T-cell (primary cell): Measurements from ENCODE around the gene CTNNBL1. TPM values are rescaled to one million over a fixed set of nuclear protein-coding genes. Genes with fewer than 3 reads are reported as not detected.
"Not testable (repeated sequence)": the region's sequence is repeated elsewhere in the genome, so short reads cannot be mapped to it uniquely, and the experiment has no call there.

Experiments used
- ATAC-seq, 4 experiments: fragments of 200-7000 bp in 3 of 4; fragments of 150-1000 bp in 1 of 4; cut with Tn5 transposase; replicated peaks in 1 of 4; 1 replicate in 3 of 4; 2 replicates in 1 of 4; pipeline ENCODE4 v1.10.0; 2021; ENCODE audit warnings: moderate library complexity in 3 of 4, mild to moderate bottlenecking in 2 of 4, moderate number of reproducible peaks in 1 of 4
- CTCF ChIA-PET, 2 donors: fragments of 300-600 bp; sonication (Branson Sonifier 250); formaldehyde crosslinking; loops; one replicate each; lab custom pipeline; 2022; ENCODE audit warnings: antibody characterized with exemption in 2 of 2; lab: Charles Lee
- POLR2A ChIA-PET, 2 donors: fragments of 300-600 bp; sonication (Branson Sonifier 250); formaldehyde crosslinking; loops; one replicate each; lab custom pipeline; 2022; ENCODE audit warnings: antibody characterized with exemption in 2 of 2; lab: Charles Lee
- DNase-seq, 35 experiments: peaks; one replicate each; pipeline versions ENCODE4 v3.0.0 to v3.0.0-alpha.2; 2013 to 2023
- H3K27ac ChIP-seq: one replicate; pipeline ENCODE4 v1.5.1; 2013; ENCODE audit warnings: low read length
- H3K27me3 ChIP-seq, 2 experiments: replicated peaks in 1 of 2; 1 replicate in 1 of 2; 2 replicates in 1 of 2; pipeline versions ENCODE4 v1.6.1 to v1.7.0; 2013; ENCODE audit warnings: low read length in 1 of 2, mixed read lengths in 1 of 2; ENCODE audit not compliant: control insufficient read depth in 2 of 2, insufficient read depth in 2 of 2; ENCODE audit errors: extremely low read depth in 1 of 2
- H3K36me3 ChIP-seq, 2 donors: 1 replicate in 1 of 2; 2 replicates in 1 of 2; pipeline versions ENCODE4 v1.6.1 to v1.7.0; 2013; ENCODE audit warnings: low read length in 1 of 2; ENCODE audit not compliant: control insufficient read depth in 2 of 2, insufficient read depth in 1 of 2; ENCODE audit errors: extremely low read depth in 1 of 2
- H3K4me1 ChIP-seq, 2 experiments: 1 replicate in 1 of 2; 2 replicates in 1 of 2; pipeline versions ENCODE4 v1.6.1 to v1.7.0; 2013; ENCODE audit warnings: low read length in 2 of 2, mixed read lengths in 1 of 2; ENCODE audit not compliant: insufficient read depth in 2 of 2, control insufficient read depth in 1 of 2; ENCODE audit errors: extremely low read depth in 1 of 2
- H3K4me3 ChIP-seq, 2 donors: 1 replicate in 1 of 2; 2 replicates in 1 of 2; pipeline versions ENCODE4 v1.5.1 to v1.7.0; 2013; ENCODE audit warnings: mild to moderate bottlenecking in 2 of 2, low read length in 1 of 2, moderate library complexity in 1 of 2; ENCODE audit not compliant: control insufficient read depth in 1 of 2; ENCODE audit errors: extremely low read depth in 1 of 2
- H3K9me3 ChIP-seq: 2 replicates; pipeline ENCODE4 v1.7.0; 2013
- H3K27ac Mint-ChIP-seq, 2 donors: one replicate each; pipeline ENCODE4 v1.8.0; 2020 to 2021; ENCODE audit warnings: mild to moderate bottlenecking in 2 of 2, mixed read lengths in 2 of 2
- H3K27me3 Mint-ChIP-seq, 2 donors: one replicate each; pipeline ENCODE4 v1.8.0; 2021 to 2022; ENCODE audit warnings: mixed read lengths in 2 of 2
- H3K36me3 Mint-ChIP-seq: one replicate; pipeline ENCODE4 v1.8.0; 2021; ENCODE audit warnings: mixed read lengths
- H3K4me1 Mint-ChIP-seq, 3 donors: one replicate each; pipeline ENCODE4 v1.8.0; 2020 to 2022; ENCODE audit warnings: mixed read lengths in 3 of 3, mild to moderate bottlenecking in 1 of 3
- H3K4me3 Mint-ChIP-seq, 3 donors: one replicate each; pipeline ENCODE4 v1.8.0; 2020 to 2022; ENCODE audit warnings: mild to moderate bottlenecking in 3 of 3, mixed read lengths in 3 of 3, moderate library complexity in 3 of 3
- H3K9me3 Mint-ChIP-seq, 3 donors: one replicate each; pipeline ENCODE4 v1.8.0; 2020 to 2022; ENCODE audit warnings: mixed read lengths in 3 of 3
- WGBS: methylation state at CpG from one replicate; pipeline ENCODE4 v1.1.5; 2013; ENCODE audit warnings: missing lambda C conversion rate; ENCODE audit not compliant: insufficient coverage; 5-methylcytosine and 5-hydroxymethylcytosine counted together
- total RNA-seq, 35 experiments: library from RNA in 6 of 35; stranded (reverse) in 6 of 35; fragments of 120-200 nt in 1 of 35; gene quantifications; one replicate each; pipeline versions ENCODE4 v1.2.1 to v1.2.4 and lab custom pipeline; 2013 to 2026

Gene CTNNBL1
- total RNA-seq, 5 donors from 2014 or later (not counting 1 experiment from before 2014, with no cell fraction given): 44.6 to 52.4 (median 49.4) TPM

GRCh38 chr20:37714978-37715672 lies 21.3 kb downstream of the CTNNBL1 start:
- H3K36me3 ChIP-seq: peaks cover 0 to 2% of the 10 kb centered on the region in 2 donors
- DNase-seq (no peak), ATAC-seq (no peak)
- no peaks in the 10 kb centered on the region for H3K27me3 ChIP-seq
- Mint-ChIP-seq H3K4me3 (no peak overlapping the region), H3K4me1 (peaks cover 36 to 46% (median 39%) of the 10 kb centered on the region in 3 donors), H3K9me3 (no peaks in the 10 kb centered on the region), H3K36me3 (peaks cover 33% of the 10 kb centered on the region), H3K27ac (no peak overlapping the region), H3K27me3 (no peaks in the 10 kb centered on the region)
- POLR2A ChIA-PET: no interaction called here
- no peaks in the 10 kb centered on the region for H3K9me3 ChIP-seq
- CTCF ChIA-PET: no interaction called here
- H3K27ac ChIP-seq: no peak overlapping the region
- no peak overlapping the region for H3K4me3 ChIP-seq
- H3K4me1 ChIP-seq: no peaks in the 10 kb centered on the region
- WGBS: 72% methylated on average over 4 of the region's 10 CpGs

GRCh38 chr20:37721751-37722150 lies 27.9 kb downstream of the CTNNBL1 start:
- ChIA-PET POLR2A (no interaction called here), CTCF (no interaction called here)
- Mint-ChIP-seq H3K9me3 (peaks cover 5 to 15% (median 12%) of the 10 kb centered on the region in 3 donors), H3K27me3 (no peaks in the 10 kb centered on the region), H3K36me3 (peaks cover 35% of the 10 kb centered on the region), H3K4me3 (no peak overlapping the region), H3K27ac (no peak overlapping the region), H3K4me1 (peaks cover 4 to 23% (median 18%) of the 10 kb centered on the region in 3 donors)
- H3K4me3 ChIP-seq: no peak overlapping the region
- ATAC-seq (no peak), DNase-seq (no peak)
- H3K27ac ChIP-seq: no peak overlapping the region
- peaks cover 0 to 2% of the 10 kb centered on the region in 2 donors for H3K36me3 ChIP-seq
- no peaks in the 10 kb centered on the region for H3K27me3 ChIP-seq
- WGBS: no CpG with 5 or more reads among the region's 1 CpG
- no peaks in the 10 kb centered on the region for H3K9me3 ChIP-seq
- no peaks in the 10 kb centered on the region for H3K4me1 ChIP-seq

- CTCF ChIA-PET, H3K27me3 Mint-ChIP-seq, H3K27ac Mint-ChIP-seq, H3K9me3 ChIP-seq, POLR2A ChIA-PET, H3K36me3 ChIP-seq, ATAC-seq, H3K27ac ChIP-seq, DNase-seq, H3K4me1 ChIP-seq, H3K4me3 ChIP-seq, H3K4me3 Mint-ChIP-seq, H3K27me3 ChIP-seq: not testable (repeated sequence)
- no CpG with 5 or more reads among the region's 4 CpGs for WGBS
- Mint-ChIP-seq H3K36me3 (peaks cover 33% of the 10 kb centered on the region), H3K4me1 (peaks cover 8 to 24% (median 21%) of the 10 kb centered on the region in 3 donors), H3K9me3 (peaks cover 5 to 15% (median 12%) of the 10 kb centered on the region in 3 donors)
Observed at GRCh38 chr20:37722312-37722711, 28.5 kb downstream of the CTNNBL1 start.

- H3K4me3 Mint-ChIP-seq: no peak overlapping the region
- H3K27ac Mint-ChIP-seq: no peak overlapping the region
- CTCF ChIA-PET: no interaction called here
- H3K27me3 ChIP-seq: no peaks in the 10 kb centered on the region
- H3K4me1 ChIP-seq: no peaks in the 10 kb centered on the region
- peaks cover 31% of the 10 kb centered on the region for H3K36me3 Mint-ChIP-seq
- ATAC-seq: no peak
- H3K9me3 ChIP-seq: no peaks in the 10 kb centered on the region
- H3K27ac ChIP-seq: no peak overlapping the region
- H3K36me3 ChIP-seq: peaks cover under 1 to 4% of the 10 kb centered on the region in 2 donors
- no peak overlapping the region for H3K4me3 ChIP-seq
- POLR2A ChIA-PET: interaction anchor here in 1 of 2 donors (0.6 kb wide), 1 partner anchor 12 kb away, joined by 3 read pairs; no protein-coding TSS in a partner anchor
- H3K27me3 Mint-ChIP-seq: no peaks in the 10 kb centered on the region
- H3K4me1 Mint-ChIP-seq: peaks cover 14 to 33% (median 32%) of the 10 kb centered on the region in 3 donors
- peaks cover 5 to 15% (median 12%) of the 10 kb centered on the region in 3 donors for H3K9me3 Mint-ChIP-seq
- DNase-seq: no peak
Observed at GRCh38 chr20:37723668-37724067, 29.8 kb downstream of the CTNNBL1 start.

- Mint-ChIP-seq H3K36me3 (peaks cover 27% of the 10 kb centered on the region), H3K27me3 (no peaks in the 10 kb centered on the region), H3K9me3 (peaks cover 5 to 15% (median 12%) of the 10 kb centered on the region in 3 donors), H3K4me3 (no peak overlapping the region), H3K27ac (no peak overlapping the region), H3K4me1 (peaks cover 20 to 42% (median 37%) of the 10 kb centered on the region in 3 donors)
- Histone ChIP-seq H3K4me3 (no peak overlapping the region), H3K27me3 (no peaks in the 10 kb centered on the region), H3K4me1 (no peaks in the 10 kb centered on the region), H3K27ac (no peak overlapping the region), H3K36me3 (peaks cover 0 to 4% of the 10 kb centered on the region in 2 donors), H3K9me3 (no peaks in the 10 kb centered on the region)
- ATAC-seq: no peak
- ChIA-PET CTCF (no interaction called here), POLR2A (no interaction called here)
- DNase-seq: no peak
- 100% methylated on average over 5 of the region's 7 CpGs for WGBS
Observed at GRCh38 chr20:37725165-37725564, 31.3 kb downstream of the CTNNBL1 start.

GRCh38 chr20:37725855-37726254 lies 32.0 kb downstream of the CTNNBL1 start:
- Mint-ChIP-seq H3K4me1 (peaks cover 20 to 44% (median 37%) of the 10 kb centered on the region in 3 donors), H3K27ac (no peak overlapping the region), H3K4me3 (no peak overlapping the region), H3K27me3 (no peaks in the 10 kb centered on the region), H3K36me3 (peaks cover 29% of the 10 kb centered on the region), H3K9me3 (peaks cover 5 to 11% (median 9%) of the 10 kb centered on the region in 3 donors)
- H3K27me3 ChIP-seq: no peaks in the 10 kb centered on the region
- H3K9me3 ChIP-seq: no peaks in the 10 kb centered on the region
- no peaks in the 10 kb centered on the region for H3K4me1 ChIP-seq
- no CpG with 5 or more reads among the region's 5 CpGs for WGBS
- ATAC-seq (no peak), DNase-seq (no peak)
- POLR2A ChIA-PET: interaction anchor here in 1 of 2 donors (0.5 kb wide), 1 partner anchor 16 kb away, joined by 3 read pairs; no protein-coding TSS in a partner anchor
- CTCF ChIA-PET: no interaction called here
- H3K36me3 ChIP-seq: peaks cover 0 to 4% of the 10 kb centered on the region in 2 donors
- H3K27ac ChIP-seq: no peak overlapping the region
- no peak overlapping the region for H3K4me3 ChIP-seq
